HL-60 (cell line): ENCODE data around the gene ST3GAL4.

Experiments used
- DNase-seq, 2 experiments: peaks; one replicate each; pipeline ENCODE4 v3.0.0-alpha.2; 2010 to 2020; ENCODE audit warnings: low read depth in 1 of 2, low spot score in 1 of 2
- H3K27ac ChIP-seq: fragments of 250-450 bp; sonication (Bioruptor Pico); replicated peaks from 2 replicates; pipeline ENCODE4 v1.5.1; 2020; ENCODE audit warnings: mild to moderate bottlenecking, moderate library complexity
- H3K27me3 ChIP-seq: fragments of 250-450 bp; sonication (Bioruptor Pico); 2 replicates; pipeline ENCODE4 v1.5.1; 2021; ENCODE audit warnings: mild to moderate bottlenecking, moderate library complexity; ENCODE audit not compliant: insufficient read depth, poor library complexity, severe bottlenecking
- H3K4me3 ChIP-seq: replicated peaks from 2 replicates; pipeline ENCODE4 v1.5.1; 2011; ENCODE audit warnings: mild to moderate bottlenecking, control low read depth, low read length; ENCODE audit not compliant: insufficient read depth
- GABPA ChIP-seq: IDR thresholded peaks from 2 replicates; pipeline ENCODE4 v1.6.1; 2012; ENCODE audit warnings: low read depth
- POLR2AphosphoS5 ChIP-seq: IDR thresholded peaks from 2 replicates; pipeline ENCODE4 v1.6.1; 2012; ENCODE audit warnings: low read depth
- SPI1 ChIP-seq: IDR thresholded peaks from 2 replicates; pipeline ENCODE4 v1.6.1; 2012; ENCODE audit warnings: low read depth, mild to moderate bottlenecking, borderline replicate concordance
- TF ChIP-seq, protein P1 (sequence below): IDR thresholded peaks from 2 replicates; pipeline ENCODE4 v1.6.1; 2012; ENCODE audit warnings: low read depth; ENCODE audit not compliant: insufficient replicate concordance
- TF ChIP-seq, protein P2 (sequence below): IDR thresholded peaks from one replicate; pipeline ENCODE4 v1.5.1; 2011; ENCODE audit warnings: low read length, control low read depth, inconsistent platforms; ENCODE audit not compliant: insufficient read depth

The ST3GAL4 gene

DNA sequence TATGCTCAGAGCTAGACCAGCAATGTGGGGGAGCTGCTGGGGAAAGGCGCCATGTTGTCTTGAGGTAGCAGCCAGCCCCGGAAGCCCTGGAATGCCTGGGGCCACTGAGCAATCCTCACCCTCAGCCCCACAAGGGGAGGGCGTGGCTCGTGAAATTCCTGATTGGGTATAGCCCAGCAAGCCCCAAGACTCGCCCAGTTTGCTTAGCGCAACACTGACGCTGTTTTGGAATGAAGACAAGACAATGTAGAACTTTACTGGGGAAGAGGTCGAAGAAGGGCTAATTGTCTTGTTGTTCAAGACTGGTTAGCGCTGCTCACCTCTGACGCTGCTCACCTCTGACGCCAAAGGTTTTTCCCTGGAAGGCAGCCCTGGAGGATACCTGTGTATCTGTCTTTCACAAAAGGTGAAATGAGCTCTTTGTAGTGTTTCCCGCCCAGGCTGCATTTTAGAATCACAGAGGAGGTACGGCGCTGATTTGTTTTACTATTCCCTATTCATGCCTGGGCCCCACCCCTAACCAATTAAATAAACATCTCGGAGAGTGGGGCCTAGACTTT lies 47.6 kb downstream of the ST3GAL4 start:
- no peak overlapping the region for H3K4me3 ChIP-seq
- TF ChIP-seq, protein P1, sequence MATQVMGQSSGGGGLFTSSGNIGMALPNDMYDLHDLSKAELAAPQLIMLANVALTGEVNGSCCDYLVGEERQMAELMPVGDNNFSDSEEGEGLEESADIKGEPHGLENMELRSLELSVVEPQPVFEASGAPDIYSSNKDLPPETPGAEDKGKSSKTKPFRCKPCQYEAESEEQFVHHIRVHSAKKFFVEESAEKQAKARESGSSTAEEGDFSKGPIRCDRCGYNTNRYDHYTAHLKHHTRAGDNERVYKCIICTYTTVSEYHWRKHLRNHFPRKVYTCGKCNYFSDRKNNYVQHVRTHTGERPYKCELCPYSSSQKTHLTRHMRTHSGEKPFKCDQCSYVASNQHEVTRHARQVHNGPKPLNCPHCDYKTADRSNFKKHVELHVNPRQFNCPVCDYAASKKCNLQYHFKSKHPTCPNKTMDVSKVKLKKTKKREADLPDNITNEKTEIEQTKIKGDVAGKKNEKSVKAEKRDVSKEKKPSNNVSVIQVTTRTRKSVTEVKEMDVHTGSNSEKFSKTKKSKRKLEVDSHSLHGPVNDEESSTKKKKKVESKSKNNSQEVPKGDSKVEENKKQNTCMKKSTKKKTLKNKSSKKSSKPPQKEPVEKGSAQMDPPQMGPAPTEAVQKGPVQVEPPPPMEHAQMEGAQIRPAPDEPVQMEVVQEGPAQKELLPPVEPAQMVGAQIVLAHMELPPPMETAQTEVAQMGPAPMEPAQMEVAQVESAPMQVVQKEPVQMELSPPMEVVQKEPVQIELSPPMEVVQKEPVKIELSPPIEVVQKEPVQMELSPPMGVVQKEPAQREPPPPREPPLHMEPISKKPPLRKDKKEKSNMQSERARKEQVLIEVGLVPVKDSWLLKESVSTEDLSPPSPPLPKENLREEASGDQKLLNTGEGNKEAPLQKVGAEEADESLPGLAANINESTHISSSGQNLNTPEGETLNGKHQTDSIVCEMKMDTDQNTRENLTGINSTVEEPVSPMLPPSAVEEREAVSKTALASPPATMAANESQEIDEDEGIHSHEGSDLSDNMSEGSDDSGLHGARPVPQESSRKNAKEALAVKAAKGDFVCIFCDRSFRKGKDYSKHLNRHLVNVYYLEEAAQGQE, result no peak
- no peak for TF ChIP-seq GABPA
- TF ChIP-seq, protein P2, sequence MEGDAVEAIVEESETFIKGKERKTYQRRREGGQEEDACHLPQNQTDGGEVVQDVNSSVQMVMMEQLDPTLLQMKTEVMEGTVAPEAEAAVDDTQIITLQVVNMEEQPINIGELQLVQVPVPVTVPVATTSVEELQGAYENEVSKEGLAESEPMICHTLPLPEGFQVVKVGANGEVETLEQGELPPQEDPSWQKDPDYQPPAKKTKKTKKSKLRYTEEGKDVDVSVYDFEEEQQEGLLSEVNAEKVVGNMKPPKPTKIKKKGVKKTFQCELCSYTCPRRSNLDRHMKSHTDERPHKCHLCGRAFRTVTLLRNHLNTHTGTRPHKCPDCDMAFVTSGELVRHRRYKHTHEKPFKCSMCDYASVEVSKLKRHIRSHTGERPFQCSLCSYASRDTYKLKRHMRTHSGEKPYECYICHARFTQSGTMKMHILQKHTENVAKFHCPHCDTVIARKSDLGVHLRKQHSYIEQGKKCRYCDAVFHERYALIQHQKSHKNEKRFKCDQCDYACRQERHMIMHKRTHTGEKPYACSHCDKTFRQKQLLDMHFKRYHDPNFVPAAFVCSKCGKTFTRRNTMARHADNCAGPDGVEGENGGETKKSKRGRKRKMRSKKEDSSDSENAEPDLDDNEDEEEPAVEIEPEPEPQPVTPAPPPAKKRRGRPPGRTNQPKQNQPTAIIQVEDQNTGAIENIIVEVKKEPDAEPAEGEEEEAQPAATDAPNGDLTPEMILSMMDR, result no peak
- TF ChIP-seq SPI1, result no peak
- no peak for TF ChIP-seq POLR2AphosphoS5
- no peak for DNase-seq
- no peaks in the 10 kb centered on the region for H3K27me3 ChIP-seq
- H3K27ac ChIP-seq, result no peak overlapping the region

DNA sequence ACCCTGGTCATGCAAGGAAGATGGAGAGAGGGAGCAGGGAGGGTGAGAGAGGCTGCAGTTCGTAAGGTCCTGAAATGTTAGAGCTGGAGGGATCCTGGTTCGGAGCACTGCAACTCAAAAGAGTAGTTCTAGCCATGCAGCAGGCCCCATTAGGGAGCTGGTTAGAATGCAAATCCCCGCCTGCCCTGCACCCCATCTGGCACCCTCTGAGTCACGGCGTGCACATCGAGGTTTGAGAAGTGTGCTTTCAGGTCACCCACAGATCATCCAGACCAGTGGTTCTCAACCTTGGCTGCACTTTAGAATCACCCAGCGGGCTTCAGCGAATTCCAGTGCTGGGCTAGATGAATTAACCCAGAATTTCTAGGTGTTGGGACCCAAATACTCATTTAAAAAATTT lies 48.2 kb downstream of the ST3GAL4 start:
- no peak overlapping the region for H3K4me3 ChIP-seq
- TF ChIP-seq POLR2AphosphoS5, result no peak
- no peak for TF ChIP-seq GABPA
- TF ChIP-seq, protein P2, result no peak
- no peak for TF ChIP-seq SPI1
- TF ChIP-seq, protein P1, result no peak
- DNase-seq, result no peak
- H3K27me3 ChIP-seq, result no peaks in the 10 kb centered on the region
- no peak overlapping the region for H3K27ac ChIP-seq

DNA sequence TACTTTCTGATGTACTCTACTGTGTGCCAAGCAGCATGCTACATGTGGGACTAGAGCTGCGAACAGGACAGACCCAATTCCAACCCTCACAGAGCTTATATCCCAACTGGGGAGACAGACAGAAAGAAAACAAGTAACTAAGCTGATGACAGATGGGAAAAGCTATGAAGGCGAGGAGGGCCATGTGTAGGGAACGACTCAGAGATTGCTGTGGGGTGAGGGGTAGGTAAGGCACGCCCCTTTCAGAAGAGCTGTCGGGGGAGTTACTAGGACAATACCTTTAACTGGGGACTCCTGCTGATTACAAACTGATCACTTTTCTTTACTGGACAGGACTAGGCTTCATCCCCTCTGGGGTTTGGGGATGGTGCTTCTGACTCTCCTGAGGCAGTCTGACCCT lies 48.9 kb downstream of the ST3GAL4 start:
- Histone ChIP-seq H3K27me3 (no peaks in the 10 kb centered on the region), H3K4me3 (no peak overlapping the region), H3K27ac (no peak overlapping the region)
- no peak for DNase-seq
- TF ChIP-seq, protein P2, result no peak
- TF ChIP-seq SPI1 (no peak), POLR2AphosphoS5 (no peak)

DNA sequence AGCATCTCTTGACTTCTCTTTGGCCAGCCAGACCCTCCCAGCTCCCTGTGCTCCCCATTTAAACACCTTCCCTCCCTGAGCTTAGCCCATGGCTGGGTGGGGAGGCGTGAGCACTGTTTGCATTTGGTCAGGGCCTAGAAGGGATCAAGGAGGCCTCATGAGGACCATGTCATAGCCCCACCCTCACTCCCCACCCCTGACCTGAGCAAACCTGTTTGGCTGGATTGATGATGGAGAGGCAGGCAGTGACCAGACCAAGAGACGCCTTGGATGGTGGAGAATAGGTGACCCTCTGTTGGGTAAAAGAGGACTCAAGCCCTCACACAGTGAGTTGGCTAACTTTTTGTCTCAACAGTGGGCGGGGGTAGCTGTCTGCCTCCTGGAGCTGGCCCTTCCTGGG lies 49.9 kb downstream of the ST3GAL4 start:
- Histone ChIP-seq H3K4me3 (no peak overlapping the region), H3K27me3 (no peaks in the 10 kb centered on the region), H3K27ac (no peak overlapping the region)
- TF ChIP-seq GABPA, result no peak
- TF ChIP-seq, protein P2, result no peak
- TF ChIP-seq, protein P1, result no peak
- no peak for TF ChIP-seq SPI1
- no peak for TF ChIP-seq POLR2AphosphoS5
- DNase-seq, result no peak
